HG03196 (cell line): ENCODE measurements around the gene FBXL13.
"Not testable (repeated sequence)": the region's sequence is repeated elsewhere in the genome, so short reads cannot be mapped to it uniquely, and the experiment has no call there.

ENCODE experiments used
- ATAC-seq: cut with Tn5 transposase; IDR thresholded peaks from one replicate; pipeline ENCODE4 v1.9.1; 2021; ENCODE audit not compliant: unreplicated experiment

FBXL13 gene

DNA sequence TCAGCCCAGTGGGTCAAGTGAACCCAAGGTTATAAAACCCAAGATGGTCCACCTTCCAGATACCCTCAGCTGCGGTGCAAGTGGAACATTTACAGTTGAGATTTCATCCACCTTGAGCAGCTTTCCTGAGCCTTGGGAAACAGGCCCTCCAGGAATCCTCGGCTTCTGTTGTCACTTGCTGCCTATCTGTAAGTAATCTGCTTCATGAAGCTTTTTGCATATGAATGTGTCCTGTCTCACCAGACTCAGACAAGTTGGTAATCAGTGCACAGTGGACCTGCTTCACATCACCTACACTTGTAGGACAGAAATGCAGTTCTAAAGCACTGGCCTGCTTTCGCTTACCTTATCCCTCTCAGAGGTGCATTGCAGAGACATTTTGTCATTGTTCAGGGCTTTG, 245.5 kb downstream of the FBXL13 start:
- ATAC-seq: no peak

DNA sequence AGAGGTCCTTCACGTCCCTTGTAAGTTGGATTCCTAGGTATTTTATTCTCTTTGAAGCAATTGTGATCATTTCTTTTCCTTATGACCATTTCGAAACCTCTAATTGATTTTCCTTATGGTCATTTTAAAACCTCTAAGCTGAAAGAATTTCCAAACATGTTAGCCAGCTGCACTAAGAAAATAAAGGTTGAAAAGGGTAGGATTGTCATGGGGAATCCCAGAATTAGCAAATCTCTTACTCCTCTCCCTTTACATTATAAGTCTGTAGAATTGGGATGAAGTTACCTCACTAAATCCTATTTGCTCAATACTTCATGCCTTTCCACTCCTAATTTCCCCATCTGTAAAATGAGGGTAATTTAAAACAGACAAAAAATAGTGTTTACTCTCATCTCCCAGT, 246.3 kb downstream of the FBXL13 start:
- ATAC-seq: no peak

- no peak for ATAC-seq
These were observed 251.0 kb downstream of the FBXL13 start for GRCh38 chr7:102823390-102824119.

- ATAC-seq: no peak
These were observed 252.4 kb downstream of the FBXL13 start for GRCh38 chr7:102821994-102822747.

- no peak for ATAC-seq
These were observed 255.4 kb downstream of the FBXL13 start for GRCh38 chr7:102819151-102819550.

- ATAC-seq: no peak
These were observed 256.7 kb downstream of the FBXL13 start for GRCh38 chr7:102817616-102818573.

- no peak for ATAC-seq
These were observed 260.5 kb downstream of the FBXL13 start for GRCh38 chr7:102814025-102814471.

DNA sequence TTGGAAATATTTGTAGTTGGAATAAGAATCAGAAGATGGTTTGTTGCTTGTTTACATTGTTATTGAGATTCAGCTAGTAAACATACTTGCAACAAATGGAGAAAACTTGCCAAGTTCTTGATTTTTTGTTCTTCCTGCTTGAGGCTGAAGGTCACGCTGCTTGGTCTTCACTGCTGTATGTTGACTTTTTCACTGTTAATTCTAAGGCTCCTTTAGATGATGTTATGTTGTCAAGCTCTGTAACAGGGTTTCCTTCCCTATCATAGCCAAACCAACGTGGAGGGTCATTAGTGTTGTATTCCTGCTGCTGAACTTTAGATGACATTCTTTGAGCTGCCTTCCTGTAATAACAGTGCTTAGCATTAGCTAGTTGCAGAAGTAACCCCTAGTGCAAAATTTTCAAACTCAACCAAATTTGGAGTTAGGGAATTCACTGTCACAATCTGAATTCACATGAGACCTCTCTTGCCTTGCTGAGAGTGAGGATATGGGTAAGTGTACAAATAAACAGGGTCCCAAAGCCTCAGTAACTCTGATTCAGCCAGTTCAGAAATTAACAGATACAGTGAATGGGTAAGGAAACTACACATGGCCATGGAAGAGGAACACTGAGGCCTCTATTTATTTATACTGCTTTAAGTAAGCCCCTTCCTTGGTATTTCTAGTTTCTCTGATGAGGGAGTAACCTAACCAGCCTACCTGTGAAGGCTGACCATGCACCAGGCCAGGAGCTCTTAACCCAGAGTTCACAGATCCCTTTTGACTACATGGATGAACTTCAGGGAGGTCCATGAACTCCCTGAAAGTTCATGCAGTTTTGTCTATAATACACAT, 261.2 kb downstream of the FBXL13 start:
- no peak for ATAC-seq

- no peak for ATAC-seq
These were observed 262.5 kb downstream of the FBXL13 start for GRCh38 chr7:102811942-102812678.

GRCh38 chr7:102810916-102811315, 263.7 kb downstream of the FBXL13 start:
- no peak for ATAC-seq

- ATAC-seq: no peak
These were observed 268.0 kb downstream of the FBXL13 start for GRCh38 chr7:102806613-102807012.

DNA sequence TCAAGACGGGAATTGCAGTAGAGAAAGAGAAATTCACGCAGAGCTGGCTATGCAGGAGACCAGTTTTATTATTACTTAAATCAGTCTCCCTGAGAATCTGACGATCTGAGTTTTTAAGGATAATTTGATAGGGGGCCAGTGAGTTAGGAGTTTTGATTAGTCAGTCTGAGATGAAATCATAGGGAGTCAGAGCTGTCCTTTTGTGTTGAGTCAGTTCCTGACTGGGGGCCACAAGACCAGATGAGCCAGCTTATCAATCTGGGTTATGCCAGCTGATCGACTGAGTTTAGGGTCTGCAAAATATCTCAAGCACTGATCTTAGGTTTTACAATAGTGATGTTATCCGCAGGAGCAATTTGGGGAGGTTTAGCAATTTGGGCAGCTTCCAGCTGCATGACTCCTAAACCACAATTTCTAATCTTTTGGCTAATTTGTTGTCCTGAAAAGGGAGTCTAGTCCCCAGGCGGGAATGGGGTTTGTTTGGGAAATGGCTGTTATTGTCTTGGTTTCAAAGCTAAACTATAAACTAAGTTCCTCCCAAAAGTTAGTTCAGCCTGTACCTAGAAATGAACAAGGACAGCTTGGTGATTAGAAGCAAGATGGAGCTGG, 278.5 kb downstream of the FBXL13 start:
- not testable (repeated sequence) for ATAC-seq

DNA sequence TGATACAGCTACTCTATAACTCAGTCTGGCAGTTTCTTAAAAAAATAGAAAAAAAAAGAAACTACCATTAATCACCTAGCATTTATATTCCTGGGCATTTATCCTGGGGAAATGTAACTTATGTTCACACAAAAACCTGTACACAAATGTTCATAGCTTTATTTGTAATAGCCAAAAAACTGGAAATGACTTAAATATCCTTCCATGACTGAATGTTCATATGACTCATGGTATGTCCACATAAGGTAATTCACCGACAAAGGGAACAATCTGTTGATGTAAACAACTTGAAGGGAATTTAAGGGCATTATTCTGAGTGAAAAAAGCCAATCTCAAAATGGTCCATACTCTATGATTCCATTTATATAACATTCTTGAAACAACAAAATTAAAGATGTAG, 280.0 kb downstream of the FBXL13 start:
- not testable (repeated sequence) for ATAC-seq

- not testable (repeated sequence) for ATAC-seq
These were observed 282.8 kb downstream of the FBXL13 start for GRCh38 chr7:102791831-102792230.

- ATAC-seq: not testable (repeated sequence)
These were observed 283.2 kb downstream of the FBXL13 start for GRCh38 chr7:102791367-102791766.

- ATAC-seq: not testable (repeated sequence)
These were observed 284.1 kb downstream of the FBXL13 start for GRCh38 chr7:102790364-102791100.

DNA sequence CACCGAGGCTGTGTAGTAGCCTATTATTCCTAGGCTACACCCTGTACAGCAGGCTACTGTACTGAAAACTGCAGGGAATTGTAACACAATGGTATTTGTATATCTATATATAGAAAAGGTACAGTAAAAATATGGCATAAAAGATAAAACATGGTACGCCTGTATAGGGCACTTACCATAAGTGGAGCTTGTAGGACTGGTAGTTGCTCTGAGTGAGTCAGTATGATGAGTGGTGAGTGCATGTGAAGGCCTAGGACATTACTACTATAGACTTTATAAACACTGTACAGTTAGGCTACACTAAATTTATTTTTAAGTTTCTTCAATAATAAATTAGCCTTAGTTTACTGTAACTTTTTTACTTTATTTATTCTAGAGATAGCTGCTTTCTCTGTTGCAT, 285.8 kb downstream of the FBXL13 start:
- not testable (repeated sequence) for ATAC-seq

DNA sequence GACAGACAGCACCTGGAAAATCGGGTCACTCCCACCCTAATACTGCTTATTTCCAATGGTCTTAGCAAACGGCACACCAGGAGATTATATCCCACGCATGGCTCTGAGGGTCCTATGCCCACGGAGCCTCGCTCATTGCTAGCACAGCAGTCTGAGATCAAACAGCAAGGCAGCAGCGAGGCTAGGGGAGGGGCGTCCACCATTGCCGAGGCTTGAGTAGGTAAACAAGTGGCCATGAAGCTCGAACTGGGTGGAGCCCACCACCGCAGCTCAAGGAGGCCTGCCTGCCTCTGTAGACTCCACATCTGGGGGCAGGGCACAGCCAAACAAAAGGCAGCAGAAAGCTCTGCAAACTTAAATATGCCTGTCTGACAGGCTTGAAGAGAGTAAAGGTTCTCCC, 293.7 kb downstream of the FBXL13 start:
- ATAC-seq: not testable (repeated sequence)
